Cardiac fibroblast (primary cell): ENCODE results near the gene MEGF10.

ENCODE experiments used
- DNase-seq, 2 donors: peaks; one replicate each; pipeline versions ENCODE4 v3.0.0 to v3.0.0-alpha.2; 2010; ENCODE audit warnings: low read depth in 2 of 2
- H3K4me3 ChIP-seq, 2 donors: replicated peaks in 1 of 2; 1 replicate in 1 of 2; 2 replicates in 1 of 2; pipeline ENCODE4 v1.5.1; 2011; ENCODE audit warnings: low read depth in 2 of 2, low read length in 2 of 2, mild to moderate bottlenecking in 2 of 2, moderate library complexity in 1 of 2
- CTCF ChIP-seq: IDR thresholded peaks from one replicate; pipeline ENCODE4 v1.5.1; 2011; ENCODE audit warnings: low read depth, mild to moderate bottlenecking, low read length, inconsistent platforms

Gene MEGF10

GRCh38 chr5:127450046-127450445 lies 159.4 kb downstream of the MEGF10 start:
- no peak for TF ChIP-seq CTCF
- no peak for DNase-seq
- H3K4me3 ChIP-seq = no peak overlapping the region

DNA sequence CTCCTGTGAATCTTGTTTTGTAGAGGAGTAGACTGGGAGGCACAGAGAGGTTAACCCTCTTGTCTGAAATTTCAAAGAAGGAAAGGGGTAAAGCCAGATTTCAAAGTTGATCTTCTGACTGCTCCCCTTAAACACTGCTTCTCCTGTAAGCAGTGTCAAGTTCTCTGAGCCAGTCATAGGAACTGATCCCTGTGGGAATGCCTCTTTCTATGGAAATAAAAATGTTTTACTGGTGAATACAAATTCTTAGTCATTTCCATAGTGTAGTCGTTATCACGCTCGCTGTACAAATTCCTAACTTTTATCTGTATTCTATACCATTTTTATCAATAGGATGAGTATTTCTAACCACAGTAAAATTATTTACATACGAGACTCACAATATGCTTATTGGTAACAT lies 160.5 kb downstream of the MEGF10 start:
- peak in 1 of 2 donors; percentile 51 for DNase-seq
- TF ChIP-seq CTCF = no peak
- no peak overlapping the region for H3K4me3 ChIP-seq

DNA sequence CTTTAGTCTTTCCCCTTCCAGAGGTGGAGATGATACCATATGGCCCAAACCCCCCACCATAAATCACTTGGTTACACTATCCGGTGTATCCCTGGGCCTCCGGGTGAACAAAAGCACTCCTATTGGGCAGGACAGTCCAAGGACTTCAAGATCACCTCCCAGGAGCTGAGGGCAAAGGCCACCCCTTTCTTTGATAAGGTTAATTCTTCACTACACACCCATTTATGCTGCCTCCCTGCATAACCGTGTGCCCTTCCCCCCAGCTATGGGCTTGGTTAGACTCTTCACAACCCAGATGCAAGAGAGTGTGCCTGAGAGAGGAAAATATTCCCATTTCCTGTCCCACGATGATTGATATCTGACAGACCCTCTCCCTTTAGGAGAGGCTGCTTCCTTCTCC lies 162.0 kb downstream of the MEGF10 start:
- no peak for TF ChIP-seq CTCF
- DNase-seq = no peak
- H3K4me3 ChIP-seq = no peak overlapping the region

GRCh38 chr5:127471211-127471610 lies 180.6 kb downstream of the MEGF10 start:
- no peak for DNase-seq
- TF ChIP-seq CTCF = no peak
- H3K4me3 ChIP-seq = no peak overlapping the region

GRCh38 chr5:127472700-127473099 lies 182.1 kb downstream of the MEGF10 start:
- DNase-seq = no peak
- TF ChIP-seq CTCF = no peak
- no peak overlapping the region for H3K4me3 ChIP-seq

GRCh38 chr5:127486471-127486870 lies 195.9 kb downstream of the MEGF10 start:
- no peak for DNase-seq
- H3K4me3 ChIP-seq = no peak overlapping the region
- no peak for TF ChIP-seq CTCF
